Ovary (tissue), 3 donors: ENCODE measurements around the gene KCNN3.

Experiments
- EP300 ChIP-seq: sonication (generic); formaldehyde crosslinking; IDR thresholded peaks from one replicate; pipeline ENCODE4 v1.6.1; 2017; ENCODE audit warnings: antibody characterized with exemption
- POLR2A ChIP-seq: fragments of 450-650 bp; IDR thresholded peaks from one replicate; pipeline ENCODE4 v1.6.1; 2017; ENCODE audit warnings: antibody characterized with exemption, mild to moderate bottlenecking, moderate library complexity
- TF ChIP-seq, protein P1 (sequence below), 3 donors: fragments of 450-650 bp in 2 of 3; fragments of 200-600 bp in 1 of 3; IDR thresholded peaks; one replicate each; pipeline versions ENCODE4 v1.5.1 to v1.8.0; 2016 to 2022; ENCODE audit warnings: antibody characterized with exemption in 3 of 3, mild to moderate bottlenecking in 1 of 3
- donor health status: DM: no; HTN: no; CAD: no.

DNA sequence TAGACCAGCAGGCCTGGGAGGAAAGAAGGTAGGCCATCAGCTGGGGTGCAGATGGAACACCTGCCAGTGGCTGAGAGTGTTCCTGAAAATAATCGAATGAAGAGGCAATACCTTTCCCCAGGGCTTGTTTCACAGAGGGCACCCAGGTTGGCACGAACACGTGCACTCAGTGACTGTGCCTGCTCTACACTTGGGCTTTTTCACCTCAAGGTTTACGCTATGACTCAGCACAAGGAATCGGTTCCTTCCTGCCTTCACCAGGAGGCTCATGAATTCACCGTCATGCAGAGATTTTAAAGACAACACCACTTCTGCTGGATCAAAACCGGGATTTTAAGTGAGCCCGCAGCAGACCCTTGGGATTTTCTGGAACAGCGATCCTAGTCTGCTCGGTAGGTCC, 143.6 kb downstream of the KCNN3 start:
- no peak for TF ChIP-seq EP300
- TF ChIP-seq POLR2A = no peak
- TF ChIP-seq, protein P1, sequence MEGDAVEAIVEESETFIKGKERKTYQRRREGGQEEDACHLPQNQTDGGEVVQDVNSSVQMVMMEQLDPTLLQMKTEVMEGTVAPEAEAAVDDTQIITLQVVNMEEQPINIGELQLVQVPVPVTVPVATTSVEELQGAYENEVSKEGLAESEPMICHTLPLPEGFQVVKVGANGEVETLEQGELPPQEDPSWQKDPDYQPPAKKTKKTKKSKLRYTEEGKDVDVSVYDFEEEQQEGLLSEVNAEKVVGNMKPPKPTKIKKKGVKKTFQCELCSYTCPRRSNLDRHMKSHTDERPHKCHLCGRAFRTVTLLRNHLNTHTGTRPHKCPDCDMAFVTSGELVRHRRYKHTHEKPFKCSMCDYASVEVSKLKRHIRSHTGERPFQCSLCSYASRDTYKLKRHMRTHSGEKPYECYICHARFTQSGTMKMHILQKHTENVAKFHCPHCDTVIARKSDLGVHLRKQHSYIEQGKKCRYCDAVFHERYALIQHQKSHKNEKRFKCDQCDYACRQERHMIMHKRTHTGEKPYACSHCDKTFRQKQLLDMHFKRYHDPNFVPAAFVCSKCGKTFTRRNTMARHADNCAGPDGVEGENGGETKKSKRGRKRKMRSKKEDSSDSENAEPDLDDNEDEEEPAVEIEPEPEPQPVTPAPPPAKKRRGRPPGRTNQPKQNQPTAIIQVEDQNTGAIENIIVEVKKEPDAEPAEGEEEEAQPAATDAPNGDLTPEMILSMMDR (IDR thresholded peaks at IDR 0.05) = no peak
